ENCODE results near the gene TEAD4.

GRCh38 chr12:3083241-3083920 lies 124.2 kb downstream of the TEAD4 start:
- TF ChIP-seq CTCF (IDR thresholded peaks at IDR 0.05), result no peak
- no peak for TF ChIP-seq POLR2A (IDR thresholded peaks at IDR 0.05)
